Measurements from ENCODE around the gene DOCK4. TPM values are rescaled to one million over a fixed set of nuclear protein-coding genes. Genes with fewer than 3 reads are reported as not detected.

DOCK4 gene
- total and polyA plus RNA-seq, 3 donors from 2014 or later, result 5.4 to 17.1 (median 12.4) TPM

DNA sequence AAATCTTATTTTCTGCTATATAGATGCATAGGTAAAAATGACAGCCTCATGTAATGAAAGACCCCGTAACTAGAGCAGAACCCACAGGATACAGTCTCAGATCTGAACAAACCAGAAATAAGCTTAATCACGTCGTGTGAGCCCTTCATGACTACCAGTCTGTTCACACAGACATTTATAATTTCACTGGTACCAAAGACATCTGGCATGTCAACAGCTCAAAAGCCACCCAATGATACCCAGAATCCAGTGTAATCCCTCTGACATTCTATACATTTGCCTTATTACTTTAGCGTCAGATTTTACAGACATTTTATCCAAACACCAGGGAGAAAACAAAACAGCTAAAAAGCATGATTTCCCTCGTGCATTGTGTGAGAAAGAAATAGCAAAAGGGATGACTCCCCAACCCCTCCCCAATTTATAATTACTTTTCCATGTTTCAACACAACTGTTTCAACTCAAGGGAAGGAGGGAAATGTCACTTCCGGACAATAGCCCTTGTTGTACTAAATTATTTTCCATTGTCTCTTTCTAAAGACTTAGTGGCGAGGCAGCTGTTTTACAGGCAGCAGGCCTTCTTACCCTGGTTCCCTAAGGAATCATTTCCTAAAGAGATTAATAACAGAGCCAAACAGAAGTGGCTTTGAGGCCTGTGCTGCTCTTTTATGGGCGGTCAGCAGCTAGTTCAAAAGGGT, 33.2 kb downstream of the DOCK4 start:
- H3K4me3 ChIP-seq, result no peak overlapping the region
- H3K4me1 ChIP-seq, result no peaks in the 10 kb centered on the region
- no peaks in the 10 kb centered on the region for H3K36me3 ChIP-seq (ENCODE audit: low read depth, missing control alignments)
- H3K27ac ChIP-seq, result no peak overlapping the region
- intact Hi-C loops (cut with DNase I; ENCODE audit: low total_unique reads), result no loop called here
- no peaks in the 10 kb centered on the region for H3K9me3 ChIP-seq
- DNase-seq, result no peak
- TF ChIP-seq POLR2A (IDR thresholded peaks at IDR 0.05), result no peak
- TF ChIP-seq CTCF (IDR thresholded peaks at IDR 0.05), result no peak
- WGBS, 2 donors, result 75 to 79% methylated on average over 8 of the region's 8 CpGs
- no peaks in the 10 kb centered on the region for H3K27me3 ChIP-seq

DNA sequence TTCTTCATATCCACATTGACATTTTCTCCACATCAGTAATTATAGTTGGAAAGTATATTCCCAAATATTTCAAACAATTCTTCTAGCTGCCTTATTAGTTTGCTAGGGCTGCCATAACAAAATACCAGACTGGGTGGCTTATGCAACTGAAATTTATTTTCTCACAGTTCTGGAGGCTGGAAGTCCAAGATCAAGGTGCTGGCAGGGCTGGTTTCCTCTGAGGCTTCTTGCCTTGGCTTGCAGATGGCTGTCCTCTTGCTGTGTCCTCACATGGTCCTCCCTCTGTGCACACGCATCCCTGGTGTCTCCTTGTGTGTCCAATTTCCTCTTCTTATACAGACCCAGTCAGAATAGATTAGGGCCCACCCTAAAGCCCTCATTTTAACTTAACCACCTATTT, 34.5 kb downstream of the DOCK4 start:
- Histone ChIP-seq H3K27me3 (no peaks in the 10 kb centered on the region), H3K4me1 (no peaks in the 10 kb centered on the region), H3K4me3 (no peak overlapping the region), H3K36me3 (ENCODE audit: low read depth, missing control alignments) (no peaks in the 10 kb centered on the region), H3K9me3 (no peaks in the 10 kb centered on the region), H3K27ac (no peak overlapping the region)
- intact Hi-C loops (cut with DNase I; ENCODE audit: low total_unique reads), result no loop called here
- TF ChIP-seq CTCF (IDR thresholded peaks at IDR 0.05), result no peak
- DNase-seq, result no peak
- WGBS, 2 donors, result 83 to 93% methylated on average over 1 of the region's 1 CpG

DNA sequence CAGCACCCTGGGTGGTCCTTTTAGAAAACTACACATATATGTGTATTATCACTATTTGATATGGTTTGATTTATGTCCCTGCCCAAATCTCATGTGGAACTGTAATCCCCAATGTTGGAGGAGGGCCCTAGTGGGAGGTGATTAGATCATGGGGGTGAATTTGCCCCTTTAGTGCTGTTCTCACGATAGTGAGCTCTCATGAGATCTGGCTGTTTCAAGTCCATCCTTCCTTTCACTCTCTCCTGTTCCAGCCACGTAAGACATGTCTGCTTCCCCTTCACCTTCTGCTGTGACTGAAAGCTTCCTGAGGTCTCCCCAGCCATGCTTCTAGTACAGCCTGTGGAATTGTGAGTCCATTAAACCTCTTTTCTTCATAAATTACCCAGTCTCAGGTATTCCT, 37.3 kb downstream of the DOCK4 start:
- H3K36me3 ChIP-seq (ENCODE audit: low read depth, missing control alignments), result no peaks in the 10 kb centered on the region
- no peaks in the 10 kb centered on the region for H3K4me1 ChIP-seq
- no peak for DNase-seq
- intact Hi-C loops (cut with DNase I; ENCODE audit: low total_unique reads), result no loop called here
- no peaks in the 10 kb centered on the region for H3K9me3 ChIP-seq
- no peak overlapping the region for H3K27ac ChIP-seq
- TF ChIP-seq POLR2A (IDR thresholded peaks at IDR 0.05) (no peak), CTCF (IDR thresholded peaks at IDR 0.05) (no peak)
- no peaks in the 10 kb centered on the region for H3K27me3 ChIP-seq
- 77 to 86% methylated on average over 2 of the region's 2 CpGs for WGBS, 2 donors
- H3K4me3 ChIP-seq, result no peak overlapping the region

- Histone ChIP-seq H3K27ac (no peak overlapping the region), H3K36me3 (ENCODE audit: low read depth, missing control alignments) (no peaks in the 10 kb centered on the region), H3K4me1 (no peaks in the 10 kb centered on the region), H3K27me3 (no peaks in the 10 kb centered on the region), H3K4me3 (no peak overlapping the region), H3K9me3 (no peaks in the 10 kb centered on the region)
- intact Hi-C loops (cut with DNase I; ENCODE audit: low total_unique reads), result no loop called here
- no peak for DNase-seq
- TF ChIP-seq POLR2A (IDR thresholded peaks at IDR 0.05), result no peak
- TF ChIP-seq CTCF (IDR thresholded peaks at IDR 0.05), result no peak
- 85 to 88% methylated on average over 3 of the region's 3 CpGs for WGBS, 2 donors
Observed at GRCh38 chr7:112167147-112167546, 39.1 kb downstream of the DOCK4 start.

All from testis (tissue), 3 donors.